Measurements from ENCODE around the gene KLF16. TPM values are rescaled to one million over a fixed set of nuclear protein-coding genes. Genes with fewer than 3 reads are reported as not detected.
A peak's percentile ranks its signal among the peaks of the same experiment; 100 is the strongest.

Gene KLF16
- total and polyA plus RNA-seq, 2 donors from 2014 or later: 10.4 to 22.2 TPM

DNA sequence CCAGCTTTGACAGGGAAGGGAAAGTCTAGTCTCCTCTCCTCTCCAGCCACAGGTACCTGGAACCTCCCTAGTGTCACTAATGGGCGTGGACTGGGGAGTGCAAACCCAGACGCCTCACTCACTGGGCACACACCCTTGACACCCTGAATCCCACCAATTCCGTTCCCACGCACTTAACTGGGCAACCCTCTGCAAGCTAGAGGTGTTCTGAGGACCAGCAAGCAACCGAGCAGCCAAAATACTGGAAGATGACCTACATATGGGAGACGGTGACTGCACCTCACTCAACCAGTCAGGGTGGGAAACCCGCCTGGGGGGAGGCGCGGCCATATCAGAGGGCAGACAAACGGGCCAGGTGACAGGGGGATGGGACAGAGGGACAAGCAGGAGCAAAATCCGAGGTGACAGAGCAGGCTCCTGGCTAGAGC lies 20.9 kb upstream of the KLF16 start:
- no peak for DNase-seq
- peaks cover 0 to 29% (median 7%) of the 10 kb centered on the region in 3 donors for H3K4me1 ChIP-seq (ENCODE audit: control insufficient read depth in 2 of 3, insufficient read depth in 2 of 3, low read depth in 1 of 3, low read length in 3 of 3)

GRCh38 chr19:1883784-1884183 lies 20.4 kb upstream of the KLF16 start:
- no peaks in the 10 kb centered on the region for H3K36me3 ChIP-seq (ENCODE audit: control insufficient read depth in 2 of 3, insufficient read depth in 3 of 3, low read length in 3 of 3)
- intact Hi-C loops (cut with DNase I): no loop called here
- H3K9me3 ChIP-seq (ENCODE audit: control insufficient read depth in 2 of 3, insufficient read depth in 1 of 3, low read length in 3 of 3): no peaks in the 10 kb centered on the region
- peaks cover 0 to 29% (median 7%) of the 10 kb centered on the region in 3 donors for H3K4me1 ChIP-seq (ENCODE audit: control insufficient read depth in 2 of 3, insufficient read depth in 2 of 3, low read depth in 1 of 3, low read length in 3 of 3)
- TF ChIP-seq, protein P1, sequence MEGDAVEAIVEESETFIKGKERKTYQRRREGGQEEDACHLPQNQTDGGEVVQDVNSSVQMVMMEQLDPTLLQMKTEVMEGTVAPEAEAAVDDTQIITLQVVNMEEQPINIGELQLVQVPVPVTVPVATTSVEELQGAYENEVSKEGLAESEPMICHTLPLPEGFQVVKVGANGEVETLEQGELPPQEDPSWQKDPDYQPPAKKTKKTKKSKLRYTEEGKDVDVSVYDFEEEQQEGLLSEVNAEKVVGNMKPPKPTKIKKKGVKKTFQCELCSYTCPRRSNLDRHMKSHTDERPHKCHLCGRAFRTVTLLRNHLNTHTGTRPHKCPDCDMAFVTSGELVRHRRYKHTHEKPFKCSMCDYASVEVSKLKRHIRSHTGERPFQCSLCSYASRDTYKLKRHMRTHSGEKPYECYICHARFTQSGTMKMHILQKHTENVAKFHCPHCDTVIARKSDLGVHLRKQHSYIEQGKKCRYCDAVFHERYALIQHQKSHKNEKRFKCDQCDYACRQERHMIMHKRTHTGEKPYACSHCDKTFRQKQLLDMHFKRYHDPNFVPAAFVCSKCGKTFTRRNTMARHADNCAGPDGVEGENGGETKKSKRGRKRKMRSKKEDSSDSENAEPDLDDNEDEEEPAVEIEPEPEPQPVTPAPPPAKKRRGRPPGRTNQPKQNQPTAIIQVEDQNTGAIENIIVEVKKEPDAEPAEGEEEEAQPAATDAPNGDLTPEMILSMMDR (IDR thresholded peaks at IDR 0.05; ENCODE audit: borderline replicate concordance, extremely low read depth, insufficient read depth): no peak
- H3K9ac ChIP-seq (ENCODE audit: low read length in 3 of 3): peak overlapping the region in 2 of 3 donors; percentile 66 to 90
- H3K4me3 ChIP-seq (ENCODE audit: low read length in 3 of 3): peak overlapping the region; percentile 66 to 85 (median 68)
- no peaks in the 10 kb centered on the region for H3K27me3 ChIP-seq (ENCODE audit: control insufficient read depth, insufficient read depth, low read length)
- H3K27ac ChIP-seq (ENCODE audit: low read depth in 2 of 2, low read length in 2 of 2): no peak overlapping the region
- DNase-seq: no peak
- FAIRE-seq: no peak

More for the DNA sequence above, 20.9 kb upstream of the KLF16 start:
- Histone ChIP-seq H3K9ac (ENCODE audit: low read length in 3 of 3) (peak overlapping the region; percentile 3 to 90 (median 65)), H3K36me3 (ENCODE audit: control insufficient read depth in 2 of 3, insufficient read depth in 3 of 3, low read length in 3 of 3) (no peaks in the 10 kb centered on the region), H3K27ac (ENCODE audit: low read depth in 2 of 2, low read length in 2 of 2) (peak overlapping the region in 1 of 2 donors; percentile 22), H3K4me3 (ENCODE audit: low read length in 3 of 3) (peak overlapping the region; percentile 66 to 85 (median 68)), H3K27me3 (ENCODE audit: control insufficient read depth, insufficient read depth, low read length) (no peaks in the 10 kb centered on the region), H3K9me3 (ENCODE audit: control insufficient read depth in 2 of 3, insufficient read depth in 1 of 3, low read length in 3 of 3) (no peaks in the 10 kb centered on the region)
- no peak for FAIRE-seq
- intact Hi-C loops (cut with DNase I): no loop called here
- TF ChIP-seq, protein P1 (IDR thresholded peaks at IDR 0.05; ENCODE audit: borderline replicate concordance, extremely low read depth, insufficient read depth): no peak

GRCh38 chr19:1882786-1883692 lies 19.7 kb upstream of the KLF16 start:
- Histone ChIP-seq H3K27me3 (ENCODE audit: control insufficient read depth, insufficient read depth, low read length) (no peaks in the 10 kb centered on the region), H3K9me3 (ENCODE audit: control insufficient read depth in 2 of 3, insufficient read depth in 1 of 3, low read length in 3 of 3) (no peaks in the 10 kb centered on the region), H3K9ac (ENCODE audit: low read length in 3 of 3) (peak overlapping the region in 1 of 3 donors; percentile 46), H3K27ac (ENCODE audit: low read depth in 2 of 2, low read length in 2 of 2) (peak overlapping the region; percentile 13 to 59), H3K4me1 (ENCODE audit: control insufficient read depth in 2 of 3, insufficient read depth in 2 of 3, low read depth in 1 of 3, low read length in 3 of 3) (peaks cover 0 to 29% (median 7%) of the 10 kb centered on the region in 3 donors), H3K36me3 (ENCODE audit: control insufficient read depth in 2 of 3, insufficient read depth in 3 of 3, low read length in 3 of 3) (no peaks in the 10 kb centered on the region), H3K4me3 (ENCODE audit: low read length in 3 of 3) (peak overlapping the region in 2 of 3 donors; percentile 29 to 85)
- intact Hi-C loops (cut with DNase I): no loop called here
- FAIRE-seq: no peak
- no peak for DNase-seq
- TF ChIP-seq, protein P1 (IDR thresholded peaks at IDR 0.05; ENCODE audit: borderline replicate concordance, extremely low read depth, insufficient read depth): no peak

Measured in kidney (tissue), 14 donors.